ENCODE results near the gene ZMYND15. TPM values are rescaled to one million over a fixed set of nuclear protein-coding genes. Genes with fewer than 3 reads are reported as not detected.

The ZMYND15 gene
- total and polyA plus RNA-seq, 2 of the 13 experiments (the other 11 are each of a cell fraction or from before 2014, with no cell fraction given), result 0.24 to 2.7 TPM

DNA sequence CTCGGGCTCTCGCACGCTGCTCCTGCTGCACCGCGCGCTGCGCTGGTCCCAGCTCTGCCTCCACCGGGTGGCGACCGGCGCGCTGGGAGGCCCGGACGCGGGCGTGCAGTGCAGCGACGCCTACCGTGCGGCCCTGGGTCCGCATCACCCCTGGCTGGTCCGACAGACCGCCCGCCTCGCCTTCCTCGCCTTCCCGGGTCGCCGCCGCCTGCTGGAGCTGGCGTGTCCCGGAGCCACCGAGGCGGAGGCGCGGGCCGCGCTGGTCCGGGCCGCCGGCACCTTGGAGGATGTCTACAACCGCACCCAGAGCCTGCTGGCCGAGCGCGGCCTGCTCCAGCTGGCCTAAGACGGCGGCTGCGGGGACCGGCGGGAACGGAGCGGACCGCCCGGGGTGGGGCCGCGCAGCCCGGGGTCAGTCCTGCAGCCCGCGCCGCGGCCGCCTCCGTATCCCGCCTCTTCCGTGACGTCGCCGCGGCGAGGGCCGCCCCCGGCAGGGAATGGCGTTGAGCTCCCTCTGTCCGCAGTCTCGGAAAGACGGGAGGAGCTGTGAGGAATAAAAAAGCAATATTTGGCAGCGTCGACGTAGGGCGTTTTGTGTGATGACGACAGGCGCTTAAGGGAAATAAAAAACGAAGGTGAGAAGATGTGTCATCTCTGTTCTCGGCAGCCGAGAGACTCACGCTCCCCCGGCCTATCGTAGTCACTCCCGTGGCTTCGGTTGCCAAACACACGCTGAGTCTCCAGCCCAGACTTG, 50.5 kb downstream of the ZMYND15 start (continued):
- TF ChIP-seq JUNB (CRISPR knock-in tag; IDR thresholded peaks at IDR 0.05; ENCODE audit: borderline replicate concordance), result no peak
- no peak for TF ChIP-seq ZKSCAN8 (CRISPR knock-in tag; IDR thresholded peaks at IDR 0.05; ENCODE audit: borderline replicate concordance)
- no peak for TF ChIP-seq NRL (CRISPR knock-in tag; IDR thresholded peaks at IDR 0.05; ENCODE audit: borderline replicate concordance)
- TF ChIP-seq, protein P1, sequence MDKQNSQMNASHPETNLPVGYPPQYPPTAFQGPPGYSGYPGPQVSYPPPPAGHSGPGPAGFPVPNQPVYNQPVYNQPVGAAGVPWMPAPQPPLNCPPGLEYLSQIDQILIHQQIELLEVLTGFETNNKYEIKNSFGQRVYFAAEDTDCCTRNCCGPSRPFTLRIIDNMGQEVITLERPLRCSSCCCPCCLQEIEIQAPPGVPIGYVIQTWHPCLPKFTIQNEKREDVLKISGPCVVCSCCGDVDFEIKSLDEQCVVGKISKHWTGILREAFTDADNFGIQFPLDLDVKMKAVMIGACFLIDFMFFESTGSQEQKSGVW (CRISPR knock-in tag; IDR thresholded peaks at IDR 0.05; ENCODE audit: borderline replicate concordance), result 0 out of 2 replicates have a peak, but pooled peaks have one; percentile 36
- peak; percentile 28 for TF ChIP-seq BORCS8-MEF2B (CRISPR knock-in tag; IDR thresholded peaks at IDR 0.05)
- TF ChIP-seq NCOR1 (IDR thresholded peaks at IDR 0.05; ENCODE audit: borderline replicate concordance, low read length), result no peak
- no peak for TF ChIP-seq GZF1 (CRISPR knock-in tag; IDR thresholded peaks at IDR 0.05)
- TF ChIP-seq ZNF230 (CRISPR knock-in tag; IDR thresholded peaks at IDR 0.05), result no peak
- no peak for TF ChIP-seq ZMYM3 (CRISPR knock-in tag; IDR thresholded peaks at IDR 0.05)
- TF ChIP-seq, protein P2, sequence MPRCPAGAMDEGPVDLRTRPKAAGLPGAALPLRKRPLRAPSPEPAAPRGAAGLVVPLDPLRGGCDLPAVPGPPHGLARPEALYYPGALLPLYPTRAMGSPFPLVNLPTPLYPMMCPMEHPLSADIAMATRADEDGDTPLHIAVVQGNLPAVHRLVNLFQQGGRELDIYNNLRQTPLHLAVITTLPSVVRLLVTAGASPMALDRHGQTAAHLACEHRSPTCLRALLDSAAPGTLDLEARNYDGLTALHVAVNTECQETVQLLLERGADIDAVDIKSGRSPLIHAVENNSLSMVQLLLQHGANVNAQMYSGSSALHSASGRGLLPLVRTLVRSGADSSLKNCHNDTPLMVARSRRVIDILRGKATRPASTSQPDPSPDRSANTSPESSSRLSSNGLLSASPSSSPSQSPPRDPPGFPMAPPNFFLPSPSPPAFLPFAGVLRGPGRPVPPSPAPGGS (CRISPR knock-in tag; IDR thresholded peaks at IDR 0.05), result peak; percentile 61; the same call in 1 of the 2 replicates
- TF ChIP-seq RBAK (CRISPR knock-in tag; IDR thresholded peaks at IDR 0.05), result no peak
- TF ChIP-seq ZNF274 (CRISPR knock-in tag; IDR thresholded peaks at IDR 0.05), result no peak
- TF ChIP-seq ELF4 (CRISPR knock-in tag; IDR thresholded peaks at IDR 0.05; ENCODE audit: borderline replicate concordance), result no peak
- no peak for TF ChIP-seq ZNF530 (CRISPR knock-in tag; IDR thresholded peaks at IDR 0.05; ENCODE audit: low read depth)
- no peak; the same call in 1 of the 2 replicates for TF ChIP-seq ZNF138 (CRISPR knock-in tag; IDR thresholded peaks at IDR 0.05; ENCODE audit: low read depth)
- TF ChIP-seq, protein P3, sequence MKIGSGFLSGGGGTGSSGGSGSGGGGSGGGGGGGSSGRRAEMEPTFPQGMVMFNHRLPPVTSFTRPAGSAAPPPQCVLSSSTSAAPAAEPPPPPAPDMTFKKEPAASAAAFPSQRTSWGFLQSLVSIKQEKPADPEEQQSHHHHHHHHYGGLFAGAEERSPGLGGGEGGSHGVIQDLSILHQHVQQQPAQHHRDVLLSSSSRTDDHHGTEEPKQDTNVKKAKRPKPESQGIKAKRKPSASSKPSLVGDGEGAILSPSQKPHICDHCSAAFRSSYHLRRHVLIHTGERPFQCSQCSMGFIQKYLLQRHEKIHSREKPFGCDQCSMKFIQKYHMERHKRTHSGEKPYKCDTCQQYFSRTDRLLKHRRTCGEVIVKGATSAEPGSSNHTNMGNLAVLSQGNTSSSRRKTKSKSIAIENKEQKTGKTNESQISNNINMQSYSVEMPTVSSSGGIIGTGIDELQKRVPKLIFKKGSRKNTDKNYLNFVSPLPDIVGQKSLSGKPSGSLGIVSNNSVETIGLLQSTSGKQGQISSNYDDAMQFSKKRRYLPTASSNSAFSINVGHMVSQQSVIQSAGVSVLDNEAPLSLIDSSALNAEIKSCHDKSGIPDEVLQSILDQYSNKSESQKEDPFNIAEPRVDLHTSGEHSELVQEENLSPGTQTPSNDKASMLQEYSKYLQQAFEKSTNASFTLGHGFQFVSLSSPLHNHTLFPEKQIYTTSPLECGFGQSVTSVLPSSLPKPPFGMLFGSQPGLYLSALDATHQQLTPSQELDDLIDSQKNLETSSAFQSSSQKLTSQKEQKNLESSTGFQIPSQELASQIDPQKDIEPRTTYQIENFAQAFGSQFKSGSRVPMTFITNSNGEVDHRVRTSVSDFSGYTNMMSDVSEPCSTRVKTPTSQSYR (CRISPR knock-in tag; IDR thresholded peaks at IDR 0.05; ENCODE audit: borderline replicate concordance), result no peak; the same call in 1 of the 2 replicates
- TF ChIP-seq PRPF4 (IDR thresholded peaks at IDR 0.05; ENCODE audit: low read depth, low read length, poor library complexity, severe bottlenecking), result no peak
- TF ChIP-seq ZBTB3 (CRISPR knock-in tag; IDR thresholded peaks at IDR 0.05; ENCODE audit: borderline replicate concordance, low read depth), result no peak
- TF ChIP-seq, protein P4, sequence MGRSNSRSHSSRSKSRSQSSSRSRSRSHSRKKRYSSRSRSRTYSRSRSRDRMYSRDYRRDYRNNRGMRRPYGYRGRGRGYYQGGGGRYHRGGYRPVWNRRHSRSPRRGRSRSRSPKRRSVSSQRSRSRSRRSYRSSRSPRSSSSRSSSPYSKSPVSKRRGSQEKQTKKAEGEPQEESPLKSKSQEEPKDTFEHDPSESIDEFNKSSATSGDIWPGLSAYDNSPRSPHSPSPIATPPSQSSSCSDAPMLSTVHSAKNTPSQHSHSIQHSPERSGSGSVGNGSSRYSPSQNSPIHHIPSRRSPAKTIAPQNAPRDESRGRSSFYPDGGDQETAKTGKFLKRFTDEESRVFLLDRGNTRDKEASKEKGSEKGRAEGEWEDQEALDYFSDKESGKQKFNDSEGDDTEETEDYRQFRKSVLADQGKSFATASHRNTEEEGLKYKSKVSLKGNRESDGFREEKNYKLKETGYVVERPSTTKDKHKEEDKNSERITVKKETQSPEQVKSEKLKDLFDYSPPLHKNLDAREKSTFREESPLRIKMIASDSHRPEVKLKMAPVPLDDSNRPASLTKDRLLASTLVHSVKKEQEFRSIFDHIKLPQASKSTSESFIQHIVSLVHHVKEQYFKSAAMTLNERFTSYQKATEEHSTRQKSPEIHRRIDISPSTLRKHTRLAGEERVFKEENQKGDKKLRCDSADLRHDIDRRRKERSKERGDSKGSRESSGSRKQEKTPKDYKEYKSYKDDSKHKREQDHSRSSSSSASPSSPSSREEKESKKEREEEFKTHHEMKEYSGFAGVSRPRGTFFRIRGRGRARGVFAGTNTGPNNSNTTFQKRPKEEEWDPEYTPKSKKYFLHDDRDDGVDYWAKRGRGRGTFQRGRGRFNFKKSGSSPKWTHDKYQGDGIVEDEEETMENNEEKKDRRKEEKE (IDR thresholded peaks at IDR 0.05), result no peak
